Fibroblast of villous mesenchyme (primary cell): ENCODE results near the gene FRMD5. TPM values are rescaled to one million over a fixed set of nuclear protein-coding genes. Genes with fewer than 3 reads are reported as not detected.

Source experiments
- DNase-seq: peaks from one replicate; pipeline ENCODE4 v3.0.0-alpha.2; 2010; ENCODE audit warnings: low read depth
- H3K4me3 ChIP-seq: 2 replicates; pipeline ENCODE4 v1.5.1; 2011; ENCODE audit warnings: low read depth, mild to moderate bottlenecking, low read length
- CTCF ChIP-seq: IDR thresholded peaks from 2 replicates; pipeline ENCODE4 v1.5.1; 2012; ENCODE audit warnings: low read depth, mild to moderate bottlenecking, low read length; ENCODE audit not compliant: insufficient read depth
- total RNA-seq: library from RNA; depleted of rRNA; stranded (reverse); fragments of >200 nt; gene quantifications from 2 replicates; pipeline ENCODE4 v1.2.3, GENCODE V29; 2012

The FRMD5 gene
- total RNA-seq, 1 donor = 1.3 TPM

DNA sequence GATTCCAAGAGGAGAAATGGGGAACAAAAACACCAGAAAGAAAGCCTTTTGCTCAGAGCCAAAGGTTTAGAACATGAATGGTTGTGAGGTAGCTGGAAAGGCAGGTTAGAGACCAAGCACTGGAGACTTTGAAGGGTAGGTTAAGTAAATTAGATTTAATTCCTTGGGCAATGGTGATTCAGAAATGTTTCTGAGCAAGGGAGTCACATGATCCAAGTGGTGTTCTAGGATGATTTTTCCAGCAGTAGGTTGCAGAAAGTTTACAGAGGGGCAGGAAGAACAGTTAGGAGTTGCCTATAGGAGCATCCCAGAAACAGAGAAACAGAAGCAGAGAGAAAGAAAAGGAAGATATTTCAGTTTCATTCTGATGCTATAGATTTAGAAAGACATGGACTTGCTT is 228.4 kb downstream of the FRMD5 start:
- no peak for DNase-seq
- H3K4me3 ChIP-seq = no peak overlapping the region
- no peak for TF ChIP-seq CTCF

- DNase-seq = peak; percentile 63
- no peak for TF ChIP-seq CTCF
- no peak overlapping the region for H3K4me3 ChIP-seq
These were observed 236.2 kb downstream of the FRMD5 start for GRCh38 chr15:43958861-43959330.

DNA sequence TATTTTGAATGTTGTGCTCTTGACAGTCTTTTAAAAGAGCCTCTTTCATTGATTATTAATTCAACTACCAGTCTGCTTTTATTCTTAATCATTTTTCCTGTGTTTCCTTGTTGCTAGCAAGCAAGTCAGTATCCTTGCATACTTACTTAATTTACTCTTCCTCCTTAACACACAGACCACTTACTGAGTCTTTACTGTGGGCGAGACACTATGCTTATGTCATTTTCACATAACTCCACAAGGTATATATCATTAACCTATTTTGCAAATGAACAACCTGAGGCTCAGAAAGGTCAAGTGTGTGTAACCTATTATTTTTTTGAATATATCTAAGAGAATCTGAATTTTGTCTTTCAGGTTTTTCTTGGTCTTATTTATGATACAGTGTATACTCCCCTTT is 237.3 kb downstream of the FRMD5 start:
- DNase-seq = no peak
- no peak overlapping the region for H3K4me3 ChIP-seq
- no peak for TF ChIP-seq CTCF

- TF ChIP-seq CTCF = no peak
- no peak for DNase-seq
- no peak overlapping the region for H3K4me3 ChIP-seq
These were observed 239.9 kb downstream of the FRMD5 start for GRCh38 chr15:43955140-43955539.

GRCh38 chr15:43954181-43954621 is 240.9 kb downstream of the FRMD5 start:
- no peak for TF ChIP-seq CTCF
- DNase-seq = no peak
- no peak overlapping the region for H3K4me3 ChIP-seq

DNA sequence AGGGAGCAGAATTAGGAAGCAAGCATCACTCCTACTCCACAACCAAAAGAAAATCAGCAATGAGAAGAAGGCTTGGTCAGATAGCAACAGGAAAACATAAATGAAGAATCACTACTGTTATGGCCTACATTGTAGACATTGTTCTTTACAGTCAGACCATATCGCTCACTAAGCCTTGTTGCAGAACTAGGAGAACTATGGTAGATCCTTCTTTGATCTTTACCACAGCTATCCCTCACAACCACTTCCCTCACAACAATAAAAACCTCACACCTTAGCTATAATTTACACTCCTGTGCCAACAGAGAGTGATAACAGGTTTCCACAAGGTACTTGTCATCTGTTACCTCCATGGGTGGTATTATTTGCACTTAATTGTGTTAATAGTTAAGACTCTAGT is 241.7 kb downstream of the FRMD5 start:
- no peak for TF ChIP-seq CTCF
- H3K4me3 ChIP-seq = no peak overlapping the region
- DNase-seq = no peak

- no peak for TF ChIP-seq CTCF
- H3K4me3 ChIP-seq = no peak overlapping the region
- DNase-seq = no peak
These were observed 244.5 kb downstream of the FRMD5 start for GRCh38 chr15:43950531-43950930.
